Measurements from ENCODE around the gene ACBD7. TPM values are rescaled to one million over a fixed set of nuclear protein-coding genes. Genes with fewer than 3 reads are reported as not detected.

Gene ACBD7
- total RNA-seq: 1 to 10 TPM; 2.5 to 5.5 TPM

- H3K4me3 Mint-ChIP-seq: peak within 1 kb of the TSS; percentile 67 to 82
- no peak within 1 kb of the TSS for H3K27ac Mint-ChIP-seq
- H3K27me3 Mint-ChIP-seq (ENCODE audit: low read depth): no peaks in the 10 kb centered on the region
- H3K9me3 Mint-ChIP-seq: no peaks in the 10 kb centered on the region
- ATAC-seq (replicated peaks in 1 of 2) (peak; percentile 99), DNase-seq (peak; percentile 88 to 89)
- H3K36me3 Mint-ChIP-seq (ENCODE audit: insufficient read depth in 2 of 2): no peaks in the 10 kb centered on the region
- H3K4me1 Mint-ChIP-seq (ENCODE audit: low read depth): no peaks in the 10 kb centered on the region
Measured at GRCh38 chr10:15088428-15089261, at the start of gene ACBD7. TSS of gene ACBD7 (minus strand) at chr10:15088776. CDS start at chr10:15088728, 48 bp downstream.

- Mint-ChIP-seq H3K4me1 (ENCODE audit: low read depth) (peaks cover 40% of the 10 kb centered on the region), H3K4me3 (no peak overlapping the region), H3K36me3 (ENCODE audit: insufficient read depth in 2 of 2) (peaks cover 3 to 23% of the 10 kb centered on the region in 2 donors), H3K27me3 (ENCODE audit: low read depth) (no peaks in the 10 kb centered on the region), H3K27ac (peak overlapping the region; percentile 61), H3K9me3 (no peaks in the 10 kb centered on the region)
- no peak for ATAC-seq (replicated peaks in 1 of 2)
- no peak for DNase-seq
Measured at GRCh38 chr10:15137636-15138035, 49.1 kb upstream of the ACBD7 start.

- ATAC-seq (replicated peaks in 1 of 2): no peak
- no peak for DNase-seq
- H3K27ac Mint-ChIP-seq: no peak overlapping the region
- no peaks in the 10 kb centered on the region for H3K9me3 Mint-ChIP-seq
- no peaks in the 10 kb centered on the region for H3K27me3 Mint-ChIP-seq (ENCODE audit: low read depth)
- H3K36me3 Mint-ChIP-seq (ENCODE audit: insufficient read depth in 2 of 2): peaks cover 3 to 23% of the 10 kb centered on the region in 2 donors
- peaks cover 34% of the 10 kb centered on the region for H3K4me1 Mint-ChIP-seq (ENCODE audit: low read depth)
- no peak overlapping the region for H3K4me3 Mint-ChIP-seq
Measured at GRCh38 chr10:15137036-15137359, 48.4 kb upstream of the ACBD7 start.

- H3K36me3 Mint-ChIP-seq (ENCODE audit: insufficient read depth in 2 of 2): peaks cover 4 to 23% of the 10 kb centered on the region in 2 donors
- peaks cover 27% of the 10 kb centered on the region for H3K4me1 Mint-ChIP-seq (ENCODE audit: low read depth)
- ATAC-seq (replicated peaks in 1 of 2): no peak
- no peaks in the 10 kb centered on the region for H3K27me3 Mint-ChIP-seq (ENCODE audit: low read depth)
- no peaks in the 10 kb centered on the region for H3K9me3 Mint-ChIP-seq
- no peak for DNase-seq
- no peak overlapping the region for H3K4me3 Mint-ChIP-seq
- peak overlapping the region; percentile 75 for H3K27ac Mint-ChIP-seq
Measured at GRCh38 chr10:15136129-15137035, 47.8 kb upstream of the ACBD7 start.

GRCh38 chr10:15131330-15131729 lies 42.8 kb upstream of the ACBD7 start:
- no peak overlapping the region for H3K4me3 Mint-ChIP-seq
- DNase-seq: no peak
- H3K27ac Mint-ChIP-seq: peak overlapping the region; percentile 65
- peaks cover 20% of the 10 kb centered on the region for H3K4me1 Mint-ChIP-seq (ENCODE audit: low read depth)
- ATAC-seq (replicated peaks in 1 of 2): no peak
- no peaks in the 10 kb centered on the region for H3K9me3 Mint-ChIP-seq
- peaks cover 7 to 29% of the 10 kb centered on the region in 2 donors for H3K36me3 Mint-ChIP-seq (ENCODE audit: insufficient read depth in 2 of 2)
- H3K27me3 Mint-ChIP-seq (ENCODE audit: low read depth): no peaks in the 10 kb centered on the region

- Mint-ChIP-seq H3K4me1 (ENCODE audit: low read depth) (peaks cover 54% of the 10 kb centered on the region), H3K36me3 (ENCODE audit: insufficient read depth in 2 of 2) (peaks cover 7 to 37% of the 10 kb centered on the region in 2 donors)
Measured at GRCh38 chr10:15124908-15125307, 36.3 kb upstream of the ACBD7 start.

GRCh38 chr10:15124190-15124589 lies 35.6 kb upstream of the ACBD7 start:
- peak overlapping the region; percentile 66 to 70 for H3K4me3 Mint-ChIP-seq
- ATAC-seq (replicated peaks in 1 of 2) (no peak), DNase-seq (no peak)
- no peaks in the 10 kb centered on the region for H3K27me3 Mint-ChIP-seq (ENCODE audit: low read depth)
- H3K4me1 Mint-ChIP-seq (ENCODE audit: low read depth): peaks cover 49% of the 10 kb centered on the region
- no peaks in the 10 kb centered on the region for H3K9me3 Mint-ChIP-seq
- H3K27ac Mint-ChIP-seq: peak overlapping the region; percentile 97
- peaks cover 7 to 38% of the 10 kb centered on the region in 2 donors for H3K36me3 Mint-ChIP-seq (ENCODE audit: insufficient read depth in 2 of 2)

More at GRCh38 chr10:15124908-15125307, 36.3 kb upstream of the ACBD7 start:
- Mint-ChIP-seq H3K4me3 (peak overlapping the region in 1 of 2 donors; percentile 24), H3K27ac (peak overlapping the region; percentile 42), H3K9me3 (no peaks in the 10 kb centered on the region), H3K27me3 (ENCODE audit: low read depth) (no peaks in the 10 kb centered on the region)
- no peak for ATAC-seq (replicated peaks in 1 of 2)
- DNase-seq: no peak

- no peaks in the 10 kb centered on the region for H3K9me3 Mint-ChIP-seq
- H3K27ac Mint-ChIP-seq: peak overlapping the region; percentile 97
- peak; percentile 84 to 87 for ATAC-seq (replicated peaks in 1 of 2)
- H3K4me3 Mint-ChIP-seq: peak overlapping the region; percentile 66 to 70
- H3K27me3 Mint-ChIP-seq (ENCODE audit: low read depth): no peaks in the 10 kb centered on the region
- H3K4me1 Mint-ChIP-seq (ENCODE audit: low read depth): peaks cover 44% of the 10 kb centered on the region
- peaks cover 7 to 38% of the 10 kb centered on the region in 2 donors for H3K36me3 Mint-ChIP-seq (ENCODE audit: insufficient read depth in 2 of 2)
- DNase-seq: no peak
Measured at GRCh38 chr10:15123749-15124184, 35.2 kb upstream of the ACBD7 start.

- peak overlapping the region; percentile 66 to 81 for H3K4me3 Mint-ChIP-seq
- peaks cover 37% of the 10 kb centered on the region for H3K4me1 Mint-ChIP-seq (ENCODE audit: low read depth)
- ATAC-seq (replicated peaks in 1 of 2) (peak; percentile 61 to 64), DNase-seq (peak in 1 of 2 donors; percentile 36)
- H3K9me3 Mint-ChIP-seq: no peaks in the 10 kb centered on the region
- peaks cover 7 to 32% of the 10 kb centered on the region in 2 donors for H3K36me3 Mint-ChIP-seq (ENCODE audit: insufficient read depth in 2 of 2)
- H3K27me3 Mint-ChIP-seq (ENCODE audit: low read depth): no peaks in the 10 kb centered on the region
- H3K27ac Mint-ChIP-seq: peak overlapping the region; percentile 97
Measured at GRCh38 chr10:15122477-15123030, 34.0 kb upstream of the ACBD7 start.

- Mint-ChIP-seq H3K27me3 (ENCODE audit: low read depth) (no peaks in the 10 kb centered on the region), H3K9me3 (no peaks in the 10 kb centered on the region), H3K4me3 (no peak overlapping the region), H3K4me1 (ENCODE audit: low read depth) (peaks cover 37% of the 10 kb centered on the region), H3K27ac (peak overlapping the region; percentile 57), H3K36me3 (ENCODE audit: insufficient read depth in 2 of 2) (peaks cover 7 to 32% of the 10 kb centered on the region in 2 donors)
- ATAC-seq (replicated peaks in 1 of 2): no peak
- DNase-seq: no peak
Measured at GRCh38 chr10:15121707-15122106, 33.1 kb upstream of the ACBD7 start.

GRCh38 chr10:15120523-15120922 lies 31.9 kb upstream of the ACBD7 start:
- Mint-ChIP-seq H3K9me3 (no peaks in the 10 kb centered on the region), H3K27ac (no peak overlapping the region), H3K27me3 (ENCODE audit: low read depth) (no peaks in the 10 kb centered on the region), H3K4me3 (no peak overlapping the region), H3K4me1 (ENCODE audit: low read depth) (peaks cover 37% of the 10 kb centered on the region), H3K36me3 (ENCODE audit: insufficient read depth in 2 of 2) (peaks cover 4 to 23% of the 10 kb centered on the region in 2 donors)
- no peak for ATAC-seq (replicated peaks in 1 of 2)
- DNase-seq: no peak

- Mint-ChIP-seq H3K9me3 (no peaks in the 10 kb centered on the region), H3K36me3 (ENCODE audit: insufficient read depth in 2 of 2) (peaks cover 2 to 11% of the 10 kb centered on the region in 2 donors), H3K27me3 (ENCODE audit: low read depth) (no peaks in the 10 kb centered on the region), H3K4me3 (no peak overlapping the region), H3K4me1 (ENCODE audit: low read depth) (peaks cover 21% of the 10 kb centered on the region), H3K27ac (no peak overlapping the region)
- ATAC-seq (replicated peaks in 1 of 2) (no peak), DNase-seq (no peak)
Measured at GRCh38 chr10:15118615-15119014, 30.0 kb upstream of the ACBD7 start.

- DNase-seq (no peak), ATAC-seq (replicated peaks in 1 of 2) (no peak)
- H3K9me3 Mint-ChIP-seq: no peaks in the 10 kb centered on the region
- H3K4me1 Mint-ChIP-seq (ENCODE audit: low read depth): peaks cover 5% of the 10 kb centered on the region
- no peak overlapping the region for H3K4me3 Mint-ChIP-seq
- H3K27ac Mint-ChIP-seq: no peak overlapping the region
- H3K27me3 Mint-ChIP-seq (ENCODE audit: low read depth): no peaks in the 10 kb centered on the region
- H3K36me3 Mint-ChIP-seq (ENCODE audit: insufficient read depth in 2 of 2): peaks cover 5 to 17% of the 10 kb centered on the region in 2 donors
Measured at GRCh38 chr10:15116225-15116624, 27.6 kb upstream of the ACBD7 start.

All from activated T-cell treated with anti-CD3 and anti-CD28 coated beads, Interleukin-2, amount 50 U/mL, for 72 hours (primary cell).